DMS79 treated with DMSO at 0.1 percent for 48 hours (cell line): Measurements from ENCODE around the gene CAB39L.

ENCODE experiments used
- DNase-seq: peaks from one replicate; lab custom pipeline; 2025; lab: John Stamatoyannopoulos, UW

CAB39L gene

DNA sequence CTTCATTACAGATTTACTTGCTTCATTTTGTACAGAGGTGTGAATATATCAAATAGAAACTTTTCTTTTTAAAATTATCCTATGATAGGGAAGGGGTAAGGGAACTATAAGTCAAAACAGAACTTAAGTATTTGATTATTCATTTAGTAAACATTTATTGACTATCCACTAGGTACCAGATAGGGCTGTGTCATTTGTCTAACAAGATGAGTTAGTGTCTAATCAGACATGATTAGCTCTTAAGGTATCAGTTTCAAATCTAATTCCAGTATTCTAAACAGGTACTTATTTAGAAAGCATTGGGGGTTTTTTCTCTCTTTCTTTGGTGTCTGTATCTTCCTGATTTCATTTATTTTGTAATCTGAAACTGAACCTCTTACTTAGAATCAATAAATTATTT is 164.0 kb downstream of the CAB39L start:
- DNase-seq, result no peak

- DNase-seq, result no peak
Observed at GRCh38 chr13:49279112-49279511, 164.8 kb downstream of the CAB39L start.

- no peak for DNase-seq
Observed at GRCh38 chr13:49278211-49278610, 165.7 kb downstream of the CAB39L start.

- peak; percentile 35 for DNase-seq
Observed at GRCh38 chr13:49272296-49272695, 171.6 kb downstream of the CAB39L start.

GRCh38 chr13:49271264-49271663 is 172.6 kb downstream of the CAB39L start:
- no peak for DNase-seq

GRCh38 chr13:49265822-49266221 is 178.0 kb downstream of the CAB39L start:
- DNase-seq, result no peak

- no peak for DNase-seq
Observed at GRCh38 chr13:49262634-49263033, 181.2 kb downstream of the CAB39L start.

DNA sequence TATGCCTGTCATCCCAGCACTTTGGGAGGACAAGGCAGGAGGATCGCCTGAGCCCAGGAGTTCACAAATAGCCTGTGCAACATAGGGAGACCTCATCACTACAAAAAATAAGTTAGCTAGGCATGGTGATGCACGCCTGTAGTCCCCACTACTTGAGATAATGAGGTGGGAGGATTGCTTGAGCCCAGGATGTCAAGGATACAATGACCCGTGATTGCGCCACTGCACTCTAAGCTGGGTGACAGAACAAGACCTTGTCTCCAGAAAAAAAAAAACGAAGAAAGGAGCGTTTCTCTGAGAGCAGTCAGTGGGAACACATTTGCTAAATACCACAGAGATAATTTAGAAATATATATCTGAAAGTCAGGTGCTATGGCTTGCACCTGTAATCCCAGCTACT is 184.3 kb downstream of the CAB39L start:
- DNase-seq, result no peak
